ENCODE measurements around the gene REV3L.

REV3L gene

DNA sequence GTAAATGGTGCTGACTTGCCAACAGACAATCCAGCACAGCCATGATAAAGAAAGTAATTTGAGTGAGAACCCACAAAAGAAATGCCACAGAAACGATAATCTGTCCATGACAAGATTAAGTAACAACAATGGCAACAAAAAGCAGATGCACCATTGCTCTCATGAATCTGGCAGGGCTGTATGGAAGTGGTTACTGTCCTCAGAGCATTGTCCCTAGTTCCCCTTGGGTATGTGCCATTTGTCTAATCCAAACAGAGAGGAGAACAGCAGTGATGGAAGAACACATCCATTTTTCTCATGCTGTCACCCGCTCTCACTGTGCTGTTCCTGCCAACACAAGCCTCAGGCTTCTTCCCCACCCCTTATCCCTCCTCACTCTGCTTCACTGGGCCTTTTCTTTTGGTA is 65.8 kb downstream of the REV3L start:
- Histone ChIP-seq H3K27ac (no peak overlapping the region), H2AFZ (ENCODE audit: low read depth) (no peak overlapping the region), H3K79me2 (ENCODE audit: insufficient read depth, low read depth) (peaks cover 6% of the 10 kb centered on the region; the same call in 1 of the 2 replicates), H3K27me3 (ENCODE audit: insufficient read depth, low read depth) (no peaks in the 10 kb centered on the region), H3K4me1 (ENCODE audit: low read depth, poor library complexity, severe bottlenecking) (no peaks in the 10 kb centered on the region), H3K36me3 (ENCODE audit: insufficient read depth) (no peaks in the 10 kb centered on the region), H3K9ac (no peak overlapping the region), H4K20me1 (ENCODE audit: insufficient read depth) (no peaks in the 10 kb centered on the region), H3K4me3 (IDR thresholded peaks at IDR 0.05; ENCODE audit: insufficient read depth, low read depth, low read length) (no peak overlapping the region), H3K4me2 (no peak overlapping the region)
- TF ChIP-seq, protein P1, sequence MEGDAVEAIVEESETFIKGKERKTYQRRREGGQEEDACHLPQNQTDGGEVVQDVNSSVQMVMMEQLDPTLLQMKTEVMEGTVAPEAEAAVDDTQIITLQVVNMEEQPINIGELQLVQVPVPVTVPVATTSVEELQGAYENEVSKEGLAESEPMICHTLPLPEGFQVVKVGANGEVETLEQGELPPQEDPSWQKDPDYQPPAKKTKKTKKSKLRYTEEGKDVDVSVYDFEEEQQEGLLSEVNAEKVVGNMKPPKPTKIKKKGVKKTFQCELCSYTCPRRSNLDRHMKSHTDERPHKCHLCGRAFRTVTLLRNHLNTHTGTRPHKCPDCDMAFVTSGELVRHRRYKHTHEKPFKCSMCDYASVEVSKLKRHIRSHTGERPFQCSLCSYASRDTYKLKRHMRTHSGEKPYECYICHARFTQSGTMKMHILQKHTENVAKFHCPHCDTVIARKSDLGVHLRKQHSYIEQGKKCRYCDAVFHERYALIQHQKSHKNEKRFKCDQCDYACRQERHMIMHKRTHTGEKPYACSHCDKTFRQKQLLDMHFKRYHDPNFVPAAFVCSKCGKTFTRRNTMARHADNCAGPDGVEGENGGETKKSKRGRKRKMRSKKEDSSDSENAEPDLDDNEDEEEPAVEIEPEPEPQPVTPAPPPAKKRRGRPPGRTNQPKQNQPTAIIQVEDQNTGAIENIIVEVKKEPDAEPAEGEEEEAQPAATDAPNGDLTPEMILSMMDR (conservative IDR thresholded peaks at IDR 0.05; ENCODE audit: low read depth, low read length): no peak

DNA sequence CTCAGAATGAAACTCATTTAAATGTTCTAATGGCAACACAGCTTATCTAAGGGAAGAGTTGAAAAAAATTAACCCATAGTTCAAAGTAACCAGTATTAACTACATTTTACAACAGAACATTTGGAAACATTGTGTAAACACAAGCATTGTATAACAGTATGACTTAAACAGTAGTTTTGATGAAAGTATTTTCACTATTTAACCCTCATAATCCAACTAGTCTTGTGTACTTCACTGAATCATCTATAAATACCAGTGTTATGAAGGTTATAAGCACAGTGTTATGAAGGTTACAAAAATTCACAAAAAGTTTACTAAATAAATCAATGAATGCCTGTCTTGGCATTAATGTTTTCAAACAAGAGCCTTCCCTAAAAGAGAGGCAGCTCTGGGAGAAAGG is 66.5 kb downstream of the REV3L start:
- Histone ChIP-seq H3K9ac (no peak overlapping the region), H2AFZ (ENCODE audit: low read depth) (no peak overlapping the region), H4K20me1 (ENCODE audit: insufficient read depth) (no peaks in the 10 kb centered on the region), H3K4me3 (IDR thresholded peaks at IDR 0.05; ENCODE audit: insufficient read depth, low read depth, low read length) (no peak overlapping the region), H3K79me2 (ENCODE audit: insufficient read depth, low read depth) (peaks cover 6% of the 10 kb centered on the region; the same call in 1 of the 2 replicates), H3K4me2 (no peak overlapping the region), H3K27ac (no peak overlapping the region), H3K36me3 (ENCODE audit: insufficient read depth) (no peaks in the 10 kb centered on the region), H3K4me1 (ENCODE audit: low read depth, poor library complexity, severe bottlenecking) (no peaks in the 10 kb centered on the region), H3K27me3 (ENCODE audit: insufficient read depth, low read depth) (no peaks in the 10 kb centered on the region)
- TF ChIP-seq, protein P1 (conservative IDR thresholded peaks at IDR 0.05; ENCODE audit: low read depth, low read length): no peak

DNA sequence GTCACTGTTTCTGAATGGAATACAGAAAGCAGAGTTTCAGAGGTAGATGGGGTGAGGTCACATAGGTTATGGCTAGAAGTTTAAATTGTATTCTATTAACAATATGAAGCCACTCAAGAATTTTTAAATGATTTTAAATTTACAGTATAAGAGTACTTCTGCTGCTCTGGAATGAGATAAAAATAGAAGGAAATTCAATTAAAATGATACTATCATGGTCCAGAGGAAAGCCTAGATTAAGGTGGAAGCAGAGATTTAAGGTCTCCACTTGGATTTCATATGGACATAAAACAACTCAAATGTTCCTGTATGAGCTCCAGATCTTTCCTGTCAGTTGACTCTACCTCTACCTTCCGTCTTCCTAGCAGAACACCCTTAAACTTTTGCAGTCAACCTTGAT is 68.6 kb downstream of the REV3L start:
- TF ChIP-seq, protein P1 (conservative IDR thresholded peaks at IDR 0.05; ENCODE audit: low read depth, low read length): no peak
- Histone ChIP-seq H3K27ac (no peak overlapping the region), H4K20me1 (ENCODE audit: insufficient read depth) (no peaks in the 10 kb centered on the region), H3K4me1 (ENCODE audit: low read depth, poor library complexity, severe bottlenecking) (no peaks in the 10 kb centered on the region), H3K36me3 (ENCODE audit: insufficient read depth) (no peaks in the 10 kb centered on the region), H3K27me3 (ENCODE audit: insufficient read depth, low read depth) (no peaks in the 10 kb centered on the region), H3K4me2 (no peak overlapping the region), H3K79me2 (ENCODE audit: insufficient read depth, low read depth) (no peaks in the 10 kb centered on the region; the same call in 1 of the 2 replicates), H2AFZ (ENCODE audit: low read depth) (no peak overlapping the region), H3K9ac (no peak overlapping the region), H3K4me3 (IDR thresholded peaks at IDR 0.05; ENCODE audit: insufficient read depth, low read depth, low read length) (no peak overlapping the region)

DNA sequence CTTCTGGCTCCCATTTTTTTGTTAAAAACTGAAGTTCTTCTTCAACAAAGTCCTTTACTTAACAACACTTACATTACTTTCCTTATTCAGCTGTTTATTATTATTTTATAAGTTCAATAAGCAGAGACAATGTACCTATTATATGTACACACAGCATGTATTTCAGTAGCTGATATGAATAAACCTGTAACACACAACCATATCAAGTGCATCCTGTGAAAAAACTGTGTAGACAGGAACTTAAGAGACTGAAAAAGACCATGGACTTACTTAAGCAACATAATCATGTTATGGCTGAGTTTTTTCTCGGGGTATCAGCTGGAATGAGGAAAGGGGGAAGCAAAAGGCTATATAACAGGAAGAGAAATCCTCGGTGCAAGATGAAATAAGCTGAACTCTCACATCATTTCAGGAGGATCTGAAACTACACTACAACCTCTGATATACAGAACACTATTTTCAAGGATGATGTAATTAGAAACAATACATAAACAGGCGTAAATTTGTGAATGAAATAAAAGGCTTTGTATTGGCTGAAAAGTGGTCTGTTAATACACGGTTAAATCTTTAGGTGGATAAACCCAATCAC is 70.9 kb downstream of the REV3L start:
- no peak overlapping the region for H3K9ac ChIP-seq
- TF ChIP-seq, protein P1 (conservative IDR thresholded peaks at IDR 0.05; ENCODE audit: low read depth, low read length): no peak

More for the DNA sequence above, 70.9 kb downstream of the REV3L start:
- no peak overlapping the region for H3K27ac ChIP-seq
- no peak overlapping the region for H3K4me3 ChIP-seq (IDR thresholded peaks at IDR 0.05; ENCODE audit: insufficient read depth, low read depth, low read length)
- H3K79me2 ChIP-seq (ENCODE audit: insufficient read depth, low read depth): no peaks in the 10 kb centered on the region
- H4K20me1 ChIP-seq (ENCODE audit: insufficient read depth): no peaks in the 10 kb centered on the region
- H3K4me1 ChIP-seq (ENCODE audit: low read depth, poor library complexity, severe bottlenecking): no peaks in the 10 kb centered on the region
- no peak overlapping the region for H3K4me2 ChIP-seq
- H3K36me3 ChIP-seq (ENCODE audit: insufficient read depth): no peaks in the 10 kb centered on the region
- no peak overlapping the region for H2AFZ ChIP-seq (ENCODE audit: low read depth)
- H3K27me3 ChIP-seq (ENCODE audit: insufficient read depth, low read depth): no peaks in the 10 kb centered on the region

All from KMS-11 (cell line).